GM06990 (cell line): ENCODE results near the gene SNRNP70.
A peak's percentile ranks its signal among the peaks of the same experiment; 100 is the strongest.

Source experiments
- DNase-seq: peaks from one replicate; pipeline ENCODE4 v3.0.0-alpha.2; 2011; ENCODE audit not compliant: insufficient read length; ENCODE audit errors: extremely low read depth
- H3K27me3 ChIP-seq: replicated peaks from 2 replicates; pipeline ENCODE4 v1.6.0; 2011; ENCODE audit warnings: low read length; ENCODE audit not compliant: control insufficient read depth, insufficient read depth
- H3K36me3 ChIP-seq: 2 replicates; pipeline ENCODE4 v1.5.1; 2011; ENCODE audit warnings: low read length; ENCODE audit not compliant: control insufficient read depth, insufficient read depth
- H3K4me3 ChIP-seq: replicated peaks from 2 replicates; pipeline ENCODE4 v1.5.1; 2011; ENCODE audit warnings: low read depth, mild to moderate bottlenecking, control low read depth, low read length
- TF ChIP-seq, protein P1 (sequence below): IDR thresholded peaks from 2 replicates; pipeline ENCODE4 v1.5.1; 2011; ENCODE audit warnings: low read length, control low read depth, mild to moderate bottlenecking, inconsistent platforms; ENCODE audit not compliant: insufficient read depth, poor library complexity, severe bottlenecking

The SNRNP70 gene

DNA sequence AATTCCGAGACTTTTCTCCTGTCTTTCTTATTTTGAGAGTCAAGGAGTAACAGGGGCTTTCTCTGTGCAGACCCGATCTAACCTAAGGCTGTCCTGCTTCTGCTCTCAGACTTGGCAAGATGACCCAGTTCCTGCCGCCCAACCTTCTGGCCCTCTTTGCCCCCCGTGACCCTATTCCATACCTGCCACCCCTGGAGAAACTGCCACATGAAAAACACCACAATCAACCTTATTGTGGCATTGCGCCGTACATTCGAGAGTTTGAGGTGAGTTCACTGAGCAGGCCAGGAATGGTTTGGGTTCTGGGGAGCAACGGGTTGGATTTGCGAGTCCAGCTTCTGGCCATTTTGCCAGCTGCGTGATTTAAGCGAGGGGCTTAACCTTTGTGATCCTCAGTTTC lies 1.0 kb downstream of the SNRNP70 start:
- TF ChIP-seq, protein P1, sequence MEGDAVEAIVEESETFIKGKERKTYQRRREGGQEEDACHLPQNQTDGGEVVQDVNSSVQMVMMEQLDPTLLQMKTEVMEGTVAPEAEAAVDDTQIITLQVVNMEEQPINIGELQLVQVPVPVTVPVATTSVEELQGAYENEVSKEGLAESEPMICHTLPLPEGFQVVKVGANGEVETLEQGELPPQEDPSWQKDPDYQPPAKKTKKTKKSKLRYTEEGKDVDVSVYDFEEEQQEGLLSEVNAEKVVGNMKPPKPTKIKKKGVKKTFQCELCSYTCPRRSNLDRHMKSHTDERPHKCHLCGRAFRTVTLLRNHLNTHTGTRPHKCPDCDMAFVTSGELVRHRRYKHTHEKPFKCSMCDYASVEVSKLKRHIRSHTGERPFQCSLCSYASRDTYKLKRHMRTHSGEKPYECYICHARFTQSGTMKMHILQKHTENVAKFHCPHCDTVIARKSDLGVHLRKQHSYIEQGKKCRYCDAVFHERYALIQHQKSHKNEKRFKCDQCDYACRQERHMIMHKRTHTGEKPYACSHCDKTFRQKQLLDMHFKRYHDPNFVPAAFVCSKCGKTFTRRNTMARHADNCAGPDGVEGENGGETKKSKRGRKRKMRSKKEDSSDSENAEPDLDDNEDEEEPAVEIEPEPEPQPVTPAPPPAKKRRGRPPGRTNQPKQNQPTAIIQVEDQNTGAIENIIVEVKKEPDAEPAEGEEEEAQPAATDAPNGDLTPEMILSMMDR: no peak
- Histone ChIP-seq H3K36me3 (peaks cover 17% of the 10 kb centered on the region), H3K27me3 (no peaks in the 10 kb centered on the region), H3K4me3 (peak overlapping the region; percentile 97)
- no peak for DNase-seq

DNA sequence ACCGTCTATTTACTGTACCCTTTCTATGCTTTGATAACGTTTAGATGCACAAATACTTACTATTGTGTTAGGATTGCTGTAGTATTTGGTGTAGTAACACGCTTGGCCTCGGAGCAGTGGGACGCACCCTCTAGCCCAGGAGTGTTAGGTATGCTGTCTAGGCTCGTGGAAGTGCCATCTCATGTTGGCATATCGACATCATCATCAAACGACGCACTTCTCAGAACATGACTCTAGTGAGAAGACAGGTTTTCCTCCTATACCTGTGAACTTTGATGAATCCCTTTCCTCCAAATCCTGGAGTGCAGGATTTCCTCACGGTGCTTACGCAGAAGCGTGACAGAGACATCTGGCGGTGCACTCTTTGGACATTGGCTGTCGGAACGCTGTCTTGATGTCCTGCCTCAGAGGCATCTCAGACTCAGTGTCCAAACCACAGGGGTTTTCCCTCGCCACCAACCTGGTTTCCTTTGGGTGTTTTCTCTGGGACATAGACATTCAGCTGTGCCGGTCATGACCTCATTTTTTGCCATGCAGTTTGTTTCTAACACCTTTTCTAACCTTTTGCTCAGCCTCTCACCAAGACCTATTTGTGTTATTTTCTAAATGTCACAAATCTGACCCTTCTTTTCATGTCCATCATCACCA lies 6.3 kb downstream of the SNRNP70 start:
- Histone ChIP-seq H3K36me3 (peaks cover 29% of the 10 kb centered on the region), H3K27me3 (no peaks in the 10 kb centered on the region), H3K4me3 (no peak overlapping the region)
- DNase-seq: no peak
- TF ChIP-seq, protein P1: no peak

DNA sequence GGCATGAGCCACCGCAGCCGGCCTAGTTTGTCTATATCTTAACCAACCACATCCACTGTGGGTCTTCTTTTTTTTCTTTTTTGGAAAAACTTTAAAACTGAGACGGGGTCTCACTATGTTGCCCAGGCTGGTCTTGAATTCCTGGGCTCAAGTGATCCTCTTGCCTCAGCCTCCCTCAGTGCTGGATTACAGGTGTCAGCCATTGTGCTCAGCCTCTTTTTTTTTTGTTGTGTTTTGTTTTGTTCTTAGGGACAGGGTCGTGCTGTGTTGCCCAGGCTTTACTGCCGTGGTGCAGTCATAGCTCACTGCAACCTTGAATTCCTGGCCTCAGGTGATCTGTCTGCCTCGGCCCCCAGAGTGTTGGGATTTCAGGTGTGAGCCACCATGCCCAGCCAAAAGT lies 7.4 kb downstream of the SNRNP70 start:
- TF ChIP-seq, protein P1: no peak
- no peak overlapping the region for H3K4me3 ChIP-seq
- peaks cover 26% of the 10 kb centered on the region for H3K36me3 ChIP-seq
- DNase-seq: no peak
- no peaks in the 10 kb centered on the region for H3K27me3 ChIP-seq

DNA sequence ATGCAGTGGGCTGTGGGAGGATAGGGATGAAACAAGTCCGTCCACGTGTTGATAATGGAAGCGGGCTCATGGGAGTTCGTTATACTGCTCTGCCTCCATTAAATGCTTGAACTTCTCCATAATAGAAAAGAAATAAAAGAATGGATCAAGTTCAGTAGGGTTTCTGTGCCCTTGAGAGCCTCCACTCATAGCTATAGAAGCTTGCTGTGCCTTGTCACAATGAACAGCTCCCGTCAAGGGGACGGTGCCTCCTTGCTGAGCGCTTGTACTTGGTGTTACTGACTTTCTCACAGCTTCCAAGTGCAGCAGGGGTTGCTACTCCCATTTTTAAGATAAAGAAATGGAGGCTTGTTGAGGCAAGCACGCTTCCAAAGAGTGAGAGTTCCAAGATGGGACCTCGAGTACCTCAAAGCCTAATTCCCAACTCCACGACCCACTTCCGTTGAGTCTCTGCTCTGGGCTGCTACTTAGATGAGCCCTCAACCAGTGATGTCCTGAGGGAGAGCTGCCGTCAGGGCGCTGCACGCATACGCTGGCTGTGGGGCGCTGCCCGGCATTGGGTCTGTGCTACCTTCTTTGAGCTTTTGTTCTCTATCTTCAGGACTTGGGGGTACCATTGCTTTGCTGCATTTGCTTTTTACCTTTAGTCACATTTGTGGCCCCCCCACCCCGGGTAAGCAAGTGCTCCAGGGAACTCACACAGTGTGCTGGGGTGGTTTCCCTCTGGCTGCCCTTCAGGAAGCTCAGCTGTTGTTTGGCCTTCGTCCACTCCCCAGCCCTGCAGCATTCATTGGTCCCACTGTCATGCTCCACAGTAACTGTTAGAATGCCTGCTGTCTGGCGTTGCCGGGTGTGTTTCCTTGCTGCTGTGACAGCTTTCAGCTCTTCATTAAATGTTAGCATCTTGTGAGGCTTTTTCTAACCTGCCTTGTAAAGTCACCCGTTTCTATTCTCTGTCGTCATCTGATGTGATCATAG lies 9.5 kb downstream of the SNRNP70 start:
- no peak overlapping the region for H3K4me3 ChIP-seq
- H3K36me3 ChIP-seq: peaks cover 36% of the 10 kb centered on the region
- TF ChIP-seq, protein P1: no peak
- no peak for DNase-seq
- no peaks in the 10 kb centered on the region for H3K27me3 ChIP-seq

DNA sequence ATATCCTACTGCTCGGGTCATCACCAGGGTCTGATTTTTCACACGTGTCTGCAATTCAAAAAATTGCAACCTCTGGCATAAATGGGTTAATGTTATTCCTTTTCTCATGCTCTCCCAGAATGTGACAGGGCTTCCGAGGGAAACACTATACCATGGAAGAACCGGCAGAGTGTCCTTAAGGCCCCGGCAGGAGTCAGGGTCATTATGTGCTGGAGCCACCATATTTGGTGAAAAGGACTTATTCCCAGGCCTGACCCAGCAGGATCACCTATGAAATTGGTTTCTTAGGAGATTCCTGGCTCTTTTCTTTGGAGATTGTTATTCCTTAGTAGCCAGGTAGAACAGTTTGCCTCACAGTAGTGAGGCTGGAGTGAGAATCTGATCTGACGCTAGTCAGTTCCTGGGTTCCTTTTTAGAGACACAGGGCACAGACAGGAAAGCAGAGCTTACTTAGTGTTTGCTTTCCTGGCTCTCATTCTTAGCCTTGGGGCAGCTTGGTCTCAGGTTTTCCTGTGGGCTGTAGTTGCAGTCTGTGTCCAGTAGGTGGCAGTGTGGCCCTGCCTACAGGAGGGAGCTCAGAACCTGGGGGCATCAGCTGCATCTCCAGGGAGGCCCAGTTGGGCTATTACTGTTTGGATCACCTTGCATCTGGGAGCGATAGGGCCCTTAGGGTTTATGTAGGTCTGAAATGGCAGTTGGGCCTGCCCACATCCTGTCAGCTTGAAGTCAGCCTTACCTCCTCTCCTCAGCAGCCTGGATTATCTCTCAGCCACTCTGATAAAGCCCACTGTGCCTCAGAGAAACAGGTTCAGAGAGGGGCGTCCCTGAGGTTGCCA lies 12.4 kb downstream of the SNRNP70 start:
- H3K36me3 ChIP-seq: peaks cover 32% of the 10 kb centered on the region
- no peak overlapping the region for H3K4me3 ChIP-seq
- no peaks in the 10 kb centered on the region for H3K27me3 ChIP-seq
- DNase-seq: no peak
- TF ChIP-seq, protein P1: peak; percentile 99
